Measurements from ENCODE around the gene GC. TPM values are rescaled to one million over a fixed set of nuclear protein-coding genes. Genes with fewer than 3 reads are reported as not detected.

GC gene
- total RNA-seq, 1 donor from 2014 or later: not detected

- no peak overlapping the region for H3K27ac Mint-ChIP-seq
- H3K36me3 Mint-ChIP-seq: no peaks in the 10 kb centered on the region
- no peak overlapping the region for H3K4me3 Mint-ChIP-seq
- no peak for DNase-seq (ENCODE audit: low spot score in 2 of 2, unreplicated experiment in 2 of 2)
- no peaks in the 10 kb centered on the region for H3K9me3 Mint-ChIP-seq
- TF ChIP-seq, protein P1, sequence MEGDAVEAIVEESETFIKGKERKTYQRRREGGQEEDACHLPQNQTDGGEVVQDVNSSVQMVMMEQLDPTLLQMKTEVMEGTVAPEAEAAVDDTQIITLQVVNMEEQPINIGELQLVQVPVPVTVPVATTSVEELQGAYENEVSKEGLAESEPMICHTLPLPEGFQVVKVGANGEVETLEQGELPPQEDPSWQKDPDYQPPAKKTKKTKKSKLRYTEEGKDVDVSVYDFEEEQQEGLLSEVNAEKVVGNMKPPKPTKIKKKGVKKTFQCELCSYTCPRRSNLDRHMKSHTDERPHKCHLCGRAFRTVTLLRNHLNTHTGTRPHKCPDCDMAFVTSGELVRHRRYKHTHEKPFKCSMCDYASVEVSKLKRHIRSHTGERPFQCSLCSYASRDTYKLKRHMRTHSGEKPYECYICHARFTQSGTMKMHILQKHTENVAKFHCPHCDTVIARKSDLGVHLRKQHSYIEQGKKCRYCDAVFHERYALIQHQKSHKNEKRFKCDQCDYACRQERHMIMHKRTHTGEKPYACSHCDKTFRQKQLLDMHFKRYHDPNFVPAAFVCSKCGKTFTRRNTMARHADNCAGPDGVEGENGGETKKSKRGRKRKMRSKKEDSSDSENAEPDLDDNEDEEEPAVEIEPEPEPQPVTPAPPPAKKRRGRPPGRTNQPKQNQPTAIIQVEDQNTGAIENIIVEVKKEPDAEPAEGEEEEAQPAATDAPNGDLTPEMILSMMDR (IDR thresholded peaks at IDR 0.05; ENCODE audit: unreplicated experiment): no peak
- H3K27me3 Mint-ChIP-seq (ENCODE audit: low read depth): no peaks in the 10 kb centered on the region
- H3K4me1 Mint-ChIP-seq: peaks cover 3% of the 10 kb centered on the region
Observed at GRCh38 chr4:71785959-71786358, 2.1 kb upstream of the GC start.

GRCh38 chr4:71784569-71785197 is 804 bp upstream of the GC start:
- no peaks in the 10 kb centered on the region for H3K9me3 Mint-ChIP-seq
- TF ChIP-seq, protein P1 (IDR thresholded peaks at IDR 0.05; ENCODE audit: unreplicated experiment): no peak
- H3K27ac Mint-ChIP-seq: no peak overlapping the region
- no peaks in the 10 kb centered on the region for H3K27me3 Mint-ChIP-seq (ENCODE audit: low read depth)
- no peak overlapping the region for H3K4me3 Mint-ChIP-seq
- no peak for DNase-seq (ENCODE audit: low spot score in 2 of 2, unreplicated experiment in 2 of 2)
- H3K36me3 Mint-ChIP-seq: no peaks in the 10 kb centered on the region
- H3K4me1 Mint-ChIP-seq: peaks cover 3% of the 10 kb centered on the region

GRCh38 chr4:71777891-71778290 is 6.0 kb downstream of the GC start:
- H3K4me1 Mint-ChIP-seq: no peaks in the 10 kb centered on the region
- H3K4me3 Mint-ChIP-seq: no peak overlapping the region
- H3K27me3 Mint-ChIP-seq (ENCODE audit: low read depth): no peaks in the 10 kb centered on the region
- no peaks in the 10 kb centered on the region for H3K36me3 Mint-ChIP-seq
- no peak for DNase-seq (ENCODE audit: low spot score in 2 of 2, unreplicated experiment in 2 of 2)
- TF ChIP-seq, protein P1 (IDR thresholded peaks at IDR 0.05; ENCODE audit: unreplicated experiment): no peak
- H3K27ac Mint-ChIP-seq: no peak overlapping the region
- no peaks in the 10 kb centered on the region for H3K9me3 Mint-ChIP-seq

GRCh38 chr4:71775449-71775848 is 8.4 kb downstream of the GC start:
- H3K27me3 Mint-ChIP-seq (ENCODE audit: low read depth): no peaks in the 10 kb centered on the region
- TF ChIP-seq, protein P1 (IDR thresholded peaks at IDR 0.05; ENCODE audit: unreplicated experiment): no peak
- no peak overlapping the region for H3K4me3 Mint-ChIP-seq
- no peaks in the 10 kb centered on the region for H3K4me1 Mint-ChIP-seq
- no peak for DNase-seq (ENCODE audit: low spot score in 2 of 2, unreplicated experiment in 2 of 2)
- H3K36me3 Mint-ChIP-seq: no peaks in the 10 kb centered on the region
- no peaks in the 10 kb centered on the region for H3K9me3 Mint-ChIP-seq
- H3K27ac Mint-ChIP-seq: no peak overlapping the region

- no peak for DNase-seq (ENCODE audit: low spot score in 2 of 2, unreplicated experiment in 2 of 2)
- Mint-ChIP-seq H3K27ac (no peak overlapping the region), H3K9me3 (no peaks in the 10 kb centered on the region), H3K36me3 (no peaks in the 10 kb centered on the region), H3K4me3 (no peak overlapping the region), H3K27me3 (ENCODE audit: low read depth) (no peaks in the 10 kb centered on the region), H3K4me1 (no peaks in the 10 kb centered on the region)
- TF ChIP-seq, protein P1 (IDR thresholded peaks at IDR 0.05; ENCODE audit: unreplicated experiment): no peak
Observed at GRCh38 chr4:71774136-71774535, 9.7 kb downstream of the GC start.

- no peak for DNase-seq (ENCODE audit: low spot score in 2 of 2, unreplicated experiment in 2 of 2)
- Mint-ChIP-seq H3K36me3 (no peaks in the 10 kb centered on the region), H3K4me3 (no peak overlapping the region), H3K4me1 (peaks cover 2% of the 10 kb centered on the region), H3K27me3 (ENCODE audit: low read depth) (no peaks in the 10 kb centered on the region), H3K9me3 (no peaks in the 10 kb centered on the region), H3K27ac (no peak overlapping the region)
- TF ChIP-seq, protein P1 (IDR thresholded peaks at IDR 0.05; ENCODE audit: unreplicated experiment): no peak
Observed at GRCh38 chr4:71773004-71773403, 10.9 kb downstream of the GC start.
